GM19035 (cell line): ENCODE data around the gene KCTD5.
"Not testable (repeated sequence)": the region's sequence is repeated elsewhere in the genome, so short reads cannot be mapped to it uniquely, and the experiment has no call there.

Experiments
- ATAC-seq: cut with Tn5 transposase; IDR thresholded peaks from one replicate; pipeline ENCODE4 v1.9.1; 2021; ENCODE audit not compliant: unreplicated experiment

KCTD5 gene, protein sequence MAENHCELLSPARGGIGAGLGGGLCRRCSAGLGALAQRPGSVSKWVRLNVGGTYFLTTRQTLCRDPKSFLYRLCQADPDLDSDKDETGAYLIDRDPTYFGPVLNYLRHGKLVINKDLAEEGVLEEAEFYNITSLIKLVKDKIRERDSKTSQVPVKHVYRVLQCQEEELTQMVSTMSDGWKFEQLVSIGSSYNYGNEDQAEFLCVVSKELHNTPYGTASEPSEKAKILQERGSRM

DNA sequence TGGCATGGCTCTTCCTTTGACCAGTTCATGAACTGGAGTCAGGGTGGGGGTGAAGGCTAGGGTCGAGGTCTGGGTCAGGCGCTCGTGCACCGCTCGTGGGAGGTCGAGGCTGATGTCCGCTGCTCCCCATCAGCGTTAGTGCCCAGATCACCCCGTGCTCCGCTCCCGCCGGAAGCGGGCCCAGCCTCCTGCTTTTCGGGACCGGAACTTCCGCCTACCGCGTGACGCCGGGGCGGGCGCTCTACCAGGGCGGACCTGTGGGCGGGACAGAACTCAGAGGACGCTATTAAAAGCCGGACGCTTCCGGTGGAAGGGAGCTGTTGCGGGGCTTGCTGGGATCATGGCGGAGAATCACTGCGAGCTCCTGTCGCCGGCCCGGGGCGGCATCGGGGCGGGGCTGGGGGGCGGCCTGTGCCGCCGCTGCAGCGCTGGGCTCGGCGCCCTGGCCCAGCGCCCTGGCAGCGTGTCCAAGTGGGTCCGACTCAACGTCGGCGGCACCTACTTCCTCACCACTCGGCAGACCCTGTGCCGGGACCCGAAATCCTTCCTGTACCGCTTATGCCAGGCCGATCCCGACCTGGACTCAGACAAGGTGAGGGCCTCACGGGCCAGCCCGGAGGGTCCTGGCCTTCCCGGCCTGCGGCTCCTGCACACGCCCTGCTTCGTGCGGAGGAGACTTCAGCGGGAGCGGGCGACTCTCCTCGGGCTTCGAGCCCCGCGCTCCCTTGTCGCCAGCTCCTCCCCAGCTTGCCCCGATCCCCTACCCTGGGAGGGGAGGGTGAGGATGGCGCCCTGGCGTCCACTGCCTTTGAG is at the start of gene KCTD5:
KCTD5 (plus strand) TSS at position 315 of the 813 bp plus-strand sequence; CDS start at position 341, 26 bp downstream.
- ATAC-seq: peak; percentile 66

DNA sequence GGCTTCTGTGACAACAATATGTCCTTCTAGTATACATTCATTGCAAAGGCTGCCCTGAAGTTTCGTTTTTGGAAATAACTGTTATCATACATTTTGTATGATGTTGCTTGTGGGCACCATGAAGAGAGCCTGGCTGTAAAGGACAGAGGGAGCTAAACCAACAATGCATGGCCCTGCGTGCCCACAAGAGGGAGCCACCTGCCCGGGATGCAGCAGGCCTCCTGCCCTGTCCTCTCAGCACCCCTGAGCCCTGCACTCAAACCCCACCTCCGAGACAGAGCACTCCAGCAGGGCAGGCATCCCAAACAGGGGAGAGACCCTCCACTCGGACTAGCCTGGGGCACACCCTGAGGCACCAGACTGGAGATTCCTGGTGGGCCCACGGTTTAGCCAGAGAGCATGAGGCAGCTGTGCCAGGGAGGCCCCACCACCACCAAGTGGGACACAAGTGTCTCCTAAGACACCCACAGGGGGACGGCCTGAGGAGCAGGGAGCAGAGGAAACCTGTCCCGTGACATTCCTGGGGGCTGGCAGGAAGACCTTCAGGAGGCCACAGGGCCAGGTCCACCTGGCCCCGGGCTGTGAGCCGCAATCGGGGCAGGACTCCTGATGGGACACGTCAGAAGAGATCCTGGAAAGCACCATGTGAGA is 43.1 kb upstream of the KCTD5 start:
- not testable (repeated sequence) for ATAC-seq

DNA sequence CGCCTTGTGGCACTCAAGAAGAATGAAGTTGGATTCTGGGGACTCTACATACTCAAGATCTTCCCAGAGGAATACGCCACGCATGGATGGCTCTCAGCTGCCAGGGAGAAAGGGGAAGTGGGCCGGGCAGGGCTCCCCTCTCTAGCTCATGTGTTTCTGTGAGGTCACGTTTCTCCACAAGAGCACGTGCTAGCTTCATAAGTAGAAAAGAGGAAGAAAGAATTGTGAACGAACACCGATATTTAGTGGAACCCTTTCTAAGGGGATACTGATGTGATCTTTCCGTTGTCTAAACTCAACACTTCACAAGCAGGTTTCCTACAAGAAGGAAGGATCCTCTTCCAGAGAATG is 42.6 kb upstream of the KCTD5 start:
- not testable (repeated sequence) for ATAC-seq

GRCh38 chr16:2642561-2642960 is 39.8 kb upstream of the KCTD5 start:
- ATAC-seq: not testable (repeated sequence)

- ATAC-seq: not testable (repeated sequence)
Measured at GRCh38 chr16:2644754-2645453, 37.4 kb upstream of the KCTD5 start.

- ATAC-seq: not testable (repeated sequence)
Measured at GRCh38 chr16:2651268-2651871, 31.0 kb upstream of the KCTD5 start.

GRCh38 chr16:2653915-2654314 is 28.4 kb upstream of the KCTD5 start:
- ATAC-seq: not testable (repeated sequence)

GRCh38 chr16:2654949-2655348 is 27.4 kb upstream of the KCTD5 start:
- not testable (repeated sequence) for ATAC-seq

DNA sequence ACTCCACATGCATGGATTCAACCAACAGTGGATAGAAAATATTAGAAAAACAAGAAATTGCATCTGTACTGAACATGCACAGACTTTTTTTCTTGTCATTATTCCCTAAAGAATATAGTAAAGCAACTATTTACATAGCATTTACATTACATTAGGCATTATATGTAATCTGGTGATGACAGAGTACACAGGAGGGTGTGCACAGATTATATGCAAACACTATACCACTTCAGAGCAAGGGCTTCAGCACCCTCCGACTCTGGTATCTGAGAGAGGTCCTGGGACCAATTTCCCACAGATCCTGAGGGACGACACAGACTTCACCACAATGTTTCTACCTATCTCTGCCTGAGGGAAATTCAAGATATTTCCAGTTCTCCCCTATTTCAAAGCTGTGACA is 25.3 kb upstream of the KCTD5 start:
- no peak for ATAC-seq

DNA sequence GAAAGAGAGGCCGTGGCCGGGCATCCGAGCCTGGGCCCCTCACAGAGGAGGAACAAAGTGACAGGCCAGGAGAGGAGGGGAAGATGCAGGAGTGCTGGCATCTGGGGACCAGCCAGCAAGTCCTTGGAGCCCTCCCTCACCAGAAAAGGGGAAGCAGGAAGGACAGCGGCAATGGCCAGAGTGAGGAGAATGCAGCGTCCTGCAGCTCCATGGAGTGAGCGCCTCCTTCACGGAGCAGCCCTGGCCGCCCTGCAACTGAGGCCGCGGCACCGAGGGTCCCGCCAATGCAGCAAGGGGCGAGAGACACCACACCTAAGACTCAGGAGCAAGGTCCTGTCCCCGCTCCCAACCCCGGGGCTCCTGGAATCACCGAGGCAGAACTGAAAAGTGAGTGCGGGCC is 24.5 kb upstream of the KCTD5 start:
- ATAC-seq: not testable (repeated sequence)

DNA sequence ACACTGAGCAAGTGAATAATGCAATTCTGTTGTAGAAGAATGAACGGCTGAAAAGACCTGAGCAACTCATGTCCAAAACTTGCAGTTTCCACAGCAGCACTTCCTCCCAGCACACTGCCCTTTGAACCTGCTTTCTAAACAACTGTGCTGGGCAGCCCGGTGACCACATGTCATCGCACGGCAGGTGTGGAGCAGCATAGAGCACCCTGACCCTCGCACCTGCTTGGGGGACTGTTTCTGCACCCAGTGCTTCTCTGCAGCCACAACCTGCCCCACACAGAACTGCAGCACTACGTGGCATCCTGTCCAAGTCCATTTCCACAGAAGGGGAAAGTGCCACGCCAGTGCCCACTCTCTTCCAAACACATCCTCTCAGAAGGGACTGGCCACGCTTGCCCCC is 22.8 kb upstream of the KCTD5 start:
- ATAC-seq: not testable (repeated sequence)

DNA sequence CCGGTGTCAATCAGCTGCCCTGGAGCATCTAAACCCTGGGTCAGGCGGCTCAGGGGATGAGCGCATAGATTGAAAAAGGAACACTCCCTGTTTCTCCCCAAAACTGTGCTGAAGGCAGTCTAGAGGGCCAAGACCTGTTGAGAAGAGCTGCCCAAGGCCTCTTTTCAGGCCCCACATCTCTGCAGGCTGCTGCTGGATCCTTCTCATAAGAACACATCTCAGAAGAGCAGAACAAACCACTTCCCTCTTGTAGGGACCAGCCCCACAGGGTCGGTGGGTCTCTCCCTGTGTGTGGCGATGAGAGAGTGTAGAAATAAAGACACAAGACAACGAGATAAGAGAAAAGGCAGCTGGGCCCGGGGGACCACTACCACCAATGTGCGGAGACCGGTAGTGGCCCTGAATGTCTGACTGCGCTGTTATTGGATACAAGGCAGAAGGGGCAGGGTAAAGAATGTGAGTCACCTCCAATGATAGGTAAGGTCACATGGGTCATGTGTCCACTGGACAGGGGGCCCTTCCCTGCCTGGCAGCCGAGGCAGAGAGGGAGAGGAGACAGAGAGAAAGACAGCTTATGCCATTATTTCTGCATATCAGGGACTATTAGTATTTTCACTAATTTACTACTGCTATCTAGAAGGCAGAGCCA is 22.2 kb upstream of the KCTD5 start:
- not testable (repeated sequence) for ATAC-seq

DNA sequence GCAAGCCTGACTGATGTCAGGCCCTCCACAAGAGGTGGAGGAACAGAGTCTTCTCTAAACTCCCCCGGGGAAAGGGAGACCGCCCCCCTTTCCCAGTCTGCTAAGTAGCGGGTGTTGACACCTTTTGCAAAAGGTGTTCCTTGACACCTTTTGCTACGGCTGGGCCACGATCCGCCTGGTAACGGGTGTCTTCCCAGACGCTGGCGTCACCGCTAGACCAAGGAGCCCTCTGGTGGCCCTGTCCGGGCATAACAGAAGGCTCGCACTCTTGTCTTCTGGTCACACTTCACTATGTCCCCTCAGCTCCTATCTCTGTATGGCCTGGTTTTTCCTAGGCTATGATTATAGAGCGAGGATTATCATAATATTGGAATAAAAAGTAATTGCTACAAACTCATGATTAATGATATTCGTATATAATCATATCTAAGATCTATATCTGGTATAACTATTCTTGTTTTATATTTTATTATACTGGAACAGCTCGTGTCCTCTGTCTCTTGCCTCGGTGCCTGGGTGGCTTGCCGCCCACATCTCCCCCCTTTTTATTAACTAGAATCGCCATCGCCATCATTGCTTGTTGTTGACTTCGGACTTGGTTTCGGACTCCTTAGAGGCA is 21.5 kb upstream of the KCTD5 start:
- not testable (repeated sequence) for ATAC-seq

- no peak for ATAC-seq
Measured at GRCh38 chr16:2663553-2664546, 18.5 kb upstream of the KCTD5 start.

- ATAC-seq: no peak
Measured at GRCh38 chr16:2664574-2664982, 17.7 kb upstream of the KCTD5 start.

DNA sequence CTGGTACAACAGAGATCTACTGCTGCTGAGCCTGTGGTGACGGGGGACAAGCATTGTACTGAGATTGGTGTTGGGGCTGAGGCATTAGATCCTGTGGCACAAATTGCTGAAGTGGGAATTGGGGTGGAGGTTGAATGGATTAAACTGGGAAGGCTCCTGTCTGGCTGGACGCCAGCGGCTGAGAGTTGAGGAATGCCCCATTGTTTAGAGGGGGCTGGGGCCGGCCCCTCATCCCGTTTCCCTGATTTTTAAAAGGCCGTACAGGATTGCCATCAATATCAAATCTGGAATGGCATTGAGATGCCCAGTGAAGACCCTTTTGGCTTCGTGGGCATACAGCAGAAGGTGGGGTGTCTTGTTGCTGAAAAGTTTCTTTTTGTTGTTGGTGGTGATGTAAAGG is 15.7 kb upstream of the KCTD5 start:
- not testable (repeated sequence) for ATAC-seq

DNA sequence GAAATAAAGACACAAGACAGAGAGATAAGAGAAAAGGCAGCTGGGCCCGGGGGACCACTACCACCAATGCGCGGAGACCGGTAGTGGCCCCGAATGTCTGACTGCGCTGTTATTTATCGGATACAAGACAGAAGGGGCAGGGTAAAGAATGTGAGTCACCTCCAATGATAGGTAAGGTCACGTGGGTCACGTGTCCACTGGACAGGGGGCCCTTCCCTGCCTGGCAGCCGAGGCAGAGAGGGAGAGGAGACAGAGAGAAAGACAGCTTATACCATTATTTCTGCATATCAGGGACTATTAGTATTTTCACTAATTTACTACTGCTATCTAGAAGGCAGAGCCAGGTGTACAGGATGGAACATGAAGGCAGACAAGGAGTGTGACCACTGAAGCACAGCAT is 12.7 kb upstream of the KCTD5 start:
- not testable (repeated sequence) for ATAC-seq

DNA sequence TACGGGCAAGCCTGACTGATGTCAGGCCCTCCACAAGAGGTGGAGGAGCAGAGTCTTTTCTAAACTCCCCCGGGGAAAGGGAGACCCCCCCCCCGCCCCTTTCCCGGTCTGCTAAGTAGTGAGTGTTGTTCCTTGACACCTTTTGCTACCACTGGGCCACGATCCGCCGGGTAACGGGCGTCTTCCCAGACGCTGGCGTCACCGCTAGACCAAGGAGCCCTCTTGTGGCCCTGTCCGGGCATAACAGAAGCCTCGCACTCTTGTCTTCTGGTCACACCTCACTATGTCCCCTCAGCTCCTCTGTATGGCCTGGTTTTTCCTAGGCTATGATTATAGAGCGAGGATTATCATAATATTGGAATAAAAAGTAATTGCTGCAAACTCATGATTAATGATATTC is 12.3 kb upstream of the KCTD5 start:
- not testable (repeated sequence) for ATAC-seq

DNA sequence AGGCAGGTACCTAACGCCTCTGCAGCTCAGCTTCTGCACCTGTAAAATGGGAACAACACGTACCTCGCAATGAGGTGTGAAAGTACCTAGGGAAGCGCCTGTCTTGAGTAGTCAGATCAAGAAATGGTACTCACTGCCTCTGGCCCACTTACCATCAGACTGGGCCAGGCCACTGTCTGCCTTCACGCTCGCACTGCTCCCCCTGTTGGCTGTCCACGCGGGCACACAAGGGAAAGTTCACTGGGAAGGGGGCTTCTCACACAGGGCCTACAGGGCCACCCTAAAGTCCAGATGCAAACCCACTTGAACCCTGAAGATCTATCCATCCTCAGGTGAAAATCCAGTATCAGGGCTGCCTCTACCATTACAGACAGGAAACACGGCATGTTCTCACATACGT is 11.1 kb upstream of the KCTD5 start:
- ATAC-seq: not testable (repeated sequence)
